HG03378 (cell line): ENCODE data around the gene DDX10.

Experiments
- ATAC-seq: cut with Tn5 transposase; IDR thresholded peaks from one replicate; pipeline ENCODE4 v1.9.1; 2021; ENCODE audit warnings: mild to moderate bottlenecking, moderate library complexity; ENCODE audit not compliant: unreplicated experiment

DDX10 gene

GRCh38 chr11:108926841-108927577 is 262.1 kb downstream of the DDX10 start:
- no peak for ATAC-seq

- ATAC-seq, result no peak
Observed at GRCh38 chr11:108927791-108928545, 263.1 kb downstream of the DDX10 start.

- no peak for ATAC-seq
Observed at GRCh38 chr11:108929241-108929640, 264.4 kb downstream of the DDX10 start.

- no peak for ATAC-seq
Observed at GRCh38 chr11:108931168-108931567, 266.3 kb downstream of the DDX10 start.

- no peak for ATAC-seq
Observed at GRCh38 chr11:108933630-108934029, 268.8 kb downstream of the DDX10 start.

GRCh38 chr11:108934289-108934688 is 269.4 kb downstream of the DDX10 start:
- ATAC-seq, result no peak

GRCh38 chr11:108934696-108935095 is 269.8 kb downstream of the DDX10 start:
- ATAC-seq, result no peak

GRCh38 chr11:108937746-108938145 is 272.9 kb downstream of the DDX10 start:
- no peak for ATAC-seq

GRCh38 chr11:108938604-108939003 is 273.7 kb downstream of the DDX10 start:
- ATAC-seq, result no peak

- no peak for ATAC-seq
Observed at GRCh38 chr11:108939135-108939534, 274.3 kb downstream of the DDX10 start.

- ATAC-seq, result no peak
Observed at GRCh38 chr11:108943853-108944252, 279.0 kb downstream of the DDX10 start.

GRCh38 chr11:108944471-108945178 is 279.8 kb downstream of the DDX10 start:
- no peak for ATAC-seq

- no peak for ATAC-seq
Observed at GRCh38 chr11:108945341-108945740, 280.5 kb downstream of the DDX10 start.

GRCh38 chr11:108947654-108948570 is 283.0 kb downstream of the DDX10 start:
- no peak for ATAC-seq

GRCh38 chr11:108958368-108959104 is 293.7 kb downstream of the DDX10 start:
- no peak for ATAC-seq

GRCh38 chr11:108959105-108959761 is 294.4 kb downstream of the DDX10 start:
- ATAC-seq, result no peak

GRCh38 chr11:108959874-108960273 is 295.0 kb downstream of the DDX10 start:
- ATAC-seq, result no peak

- ATAC-seq, result no peak
Observed at GRCh38 chr11:108960501-108960900, 295.6 kb downstream of the DDX10 start.

GRCh38 chr11:108961095-108961494 is 296.2 kb downstream of the DDX10 start:
- no peak for ATAC-seq
